GM12891 (cell line): ENCODE measurements around the gene CYGB.

Experiments used
- PAX5 ChIP-seq: IDR thresholded peaks from 2 replicates; pipeline ENCODE4 v1.6.1; 2011; ENCODE audit warnings: low read length, moderate library complexity, mild to moderate bottlenecking; ENCODE audit not compliant: insufficient read depth, severe bottlenecking
- POLR2A ChIP-seq: IDR thresholded peaks from 2 replicates; pipeline ENCODE4 v1.6.1; 2011; ENCODE audit warnings: low read depth, low read length, control low read depth
- POLR2AphosphoS5 ChIP-seq: IDR thresholded peaks from 2 replicates; pipeline ENCODE4 v1.6.1; 2011; ENCODE audit warnings: low read depth, low read length, control low read depth
- SPI1 ChIP-seq: IDR thresholded peaks from 2 replicates; pipeline ENCODE4 v1.6.1; 2011; ENCODE audit warnings: low read depth, low read length, control low read depth
- TAF1 ChIP-seq: IDR thresholded peaks from 2 replicates; pipeline ENCODE4 v1.6.1; 2011; ENCODE audit warnings: low read depth, low read length, control low read depth

- TF ChIP-seq SPI1: no peak
- TF ChIP-seq POLR2A: no peak
- no peak for TF ChIP-seq TAF1
- TF ChIP-seq POLR2AphosphoS5: no peak
- TF ChIP-seq PAX5: no peak
Measured at GRCh38 chr17:76491271-76492122, 46.0 kb downstream of the CYGB start.
